SU-DHL-6 (cell line): ENCODE data around the gene ADCY5.

Experiments
- CTCF ChIP-seq: fragments of 200-600 bp; sonication (generic); IDR thresholded peaks from one replicate; pipeline ENCODE4 v1.5.1; 2017; ENCODE audit warnings: antibody characterized with exemption, mild to moderate bottlenecking, low read length, moderate library complexity; ENCODE audit not compliant: insufficient read depth, poor library complexity, severe bottlenecking
- EZH2phosphoT487 ChIP-seq: fragments of 200-600 bp; sonication (generic), shearing (Covaris generic); conservative IDR thresholded peaks from 2 replicates; pipeline ENCODE4 v1.6.1; 2018; ENCODE audit warnings: mild to moderate bottlenecking, antibody characterized with exemption, low read length, moderate library complexity, mixed read lengths

- no peak for TF ChIP-seq CTCF
- TF ChIP-seq EZH2phosphoT487 = no peak
These were observed 100.3 kb downstream of the ADCY5 start for GRCh38 chr3:123348471-123349200.
